ENCODE measurements around the gene CEBPZOS.
A peak's percentile ranks its signal among the peaks of the same experiment; 100 is the strongest.

Gene CEBPZOS

GRCh38 chr2:37196320-37197195 is at the start of gene CEBPZOS:
Gene CEBPZOS, plus strand, starts transcription at chr2:37196496. Its CDS starts 3,209 bp downstream, at chr2:37199705.
- DNase-seq = peak; percentile 70

GRCh38 chr2:37148325-37148724 is 48.0 kb upstream of the CEBPZOS start:
- no peak for DNase-seq

- DNase-seq = no peak
Measured at GRCh38 chr2:37149626-37150322, 46.5 kb upstream of the CEBPZOS start.

GRCh38 chr2:37153224-37153623 is 43.1 kb upstream of the CEBPZOS start:
- no peak for DNase-seq

- no peak for DNase-seq
Measured at GRCh38 chr2:37154785-37155184, 41.5 kb upstream of the CEBPZOS start.

GRCh38 chr2:37156071-37156856 is 40.0 kb upstream of the CEBPZOS start:
- peak; percentile 41 for DNase-seq

- DNase-seq = peak; percentile 70
Measured at GRCh38 chr2:37156857-37157714, 39.2 kb upstream of the CEBPZOS start, which contains the start of gene EIF2AK2. Gene EIF2AK2, minus strand, starts transcription at chr2:37156980. Its CDS starts 9,174 bp downstream, at chr2:37147806.

GRCh38 chr2:37164757-37165156 is 31.5 kb upstream of the CEBPZOS start:
- no peak for DNase-seq

GRCh38 chr2:37167636-37168180 is 28.6 kb upstream of the CEBPZOS start:
- no peak for DNase-seq

GRCh38 chr2:37168217-37168981 is 27.9 kb upstream of the CEBPZOS start:
- DNase-seq = peak; percentile 53

- DNase-seq = no peak
Measured at GRCh38 chr2:37171624-37171950, 24.7 kb upstream of the CEBPZOS start.

- no peak for DNase-seq
Measured at GRCh38 chr2:37173741-37174140, 22.6 kb upstream of the CEBPZOS start.

GRCh38 chr2:37180006-37180639 is 16.2 kb upstream of the CEBPZOS start:
- DNase-seq = no peak

- DNase-seq = no peak
Measured at GRCh38 chr2:37180640-37181039, 15.7 kb upstream of the CEBPZOS start.

- DNase-seq = no peak
Measured at GRCh38 chr2:37181726-37182684, 14.3 kb upstream of the CEBPZOS start.

- no peak for DNase-seq
Measured at GRCh38 chr2:37188570-37188969, 7.7 kb upstream of the CEBPZOS start, which contains the start of gene SULT6B1. Gene SULT6B1, minus strand, starts transcription at chr2:37188670. Its CDS starts 30 bp downstream, at chr2:37188640.

GRCh38 chr2:37189452-37190153 is 6.7 kb upstream of the CEBPZOS start:
- no peak for DNase-seq

- DNase-seq = no peak
Measured at GRCh38 chr2:37190290-37190689, 6.0 kb upstream of the CEBPZOS start.

GRCh38 chr2:37191253-37191652 is 5.0 kb upstream of the CEBPZOS start:
- no peak for DNase-seq
